DND-41 (cell line): ENCODE data around the gene TOMM34.

ENCODE experiments used
- ATAC-seq: fragments of 200-7000 bp; cut with Tn5 transposase; 3 replicates; pipeline ENCODE4 v1.9.1; 2021; ENCODE audit warnings: low read depth; ENCODE audit not compliant: insufficient read depth
- DNase-seq: peaks from one replicate; pipeline ENCODE4 v3.0.0-alpha.2; 2020
- H2AFZ ChIP-seq: 2 replicates; pipeline ENCODE4 v1.6.0; 2012; ENCODE audit warnings: low read depth, low read length
- H3K27ac ChIP-seq: 2 replicates; pipeline ENCODE4 v1.5.1; 2012; ENCODE audit warnings: low read length, inconsistent platforms
- H3K27me3 ChIP-seq: fragments of 200-600 bp; sonication (generic); 2 replicates; pipeline ENCODE4 v1.6.0; 2012; ENCODE audit warnings: low read length, mild to moderate bottlenecking, inconsistent platforms; ENCODE audit not compliant: insufficient read depth, poor library complexity
- H3K36me3 ChIP-seq: 2 replicates; pipeline ENCODE4 v1.5.1; 2012; ENCODE audit warnings: low read length, inconsistent platforms; ENCODE audit not compliant: insufficient read depth
- H3K4me1 ChIP-seq: 2 replicates; pipeline ENCODE4 v1.5.1; 2012; ENCODE audit warnings: mild to moderate bottlenecking, low read length; ENCODE audit not compliant: insufficient read depth
- H3K4me2 ChIP-seq: 2 replicates; pipeline ENCODE4 v1.6.0; 2012; ENCODE audit warnings: mild to moderate bottlenecking, moderate library complexity, low read length, inconsistent platforms; ENCODE audit not compliant: insufficient read depth
- H3K4me3 ChIP-seq, 2 experiments: fragments of 200-600 bp in 1 of 2; shearing (Covaris generic) in 1 of 2; 2 replicates each; pipeline ENCODE4 v1.5.1; 2012 to 2016; ENCODE audit warnings: inconsistent platforms in 2 of 2, low read length in 2 of 2, mild to moderate bottlenecking in 2 of 2, low read depth in 1 of 2, moderate library complexity in 1 of 2
- H3K79me2 ChIP-seq: 2 replicates; pipeline ENCODE4 v1.6.0; 2012; ENCODE audit warnings: low read length, inconsistent platforms; ENCODE audit not compliant: insufficient read depth
- H3K9ac ChIP-seq: 2 replicates; pipeline ENCODE4 v1.6.0; 2012; ENCODE audit warnings: low read depth, mild to moderate bottlenecking, inconsistent platforms, low read length, moderate library complexity
- H3K9me3 ChIP-seq: 2 replicates; pipeline ENCODE4 v1.5.1; 2012; ENCODE audit warnings: low read length, moderate library complexity, mild to moderate bottlenecking, inconsistent platforms; ENCODE audit not compliant: insufficient read depth, severe bottlenecking
- H4K20me1 ChIP-seq: 2 replicates; pipeline ENCODE4 v1.6.0; 2012; ENCODE audit warnings: low read length; ENCODE audit not compliant: insufficient read depth
- CTCF ChIP-seq: IDR thresholded peaks from 2 replicates; pipeline ENCODE4 v1.5.1; 2012; ENCODE audit warnings: borderline replicate concordance, low read length, moderate library complexity, mild to moderate bottlenecking; ENCODE audit not compliant: poor library complexity, severe bottlenecking; ENCODE audit errors: extremely low read depth
- EZH2 ChIP-seq: IDR thresholded peaks from 3 replicates; pipeline ENCODE4 v1.6.1; 2012; ENCODE audit warnings: borderline replicate concordance, low read depth, mild to moderate bottlenecking, moderate library complexity, low read length, inconsistent platforms; ENCODE audit not compliant: severe bottlenecking

The TOMM34 gene

GRCh38 chr20:44900231-44900854 is 59.9 kb downstream of the TOMM34 start:
- DNase-seq (no peak), ATAC-seq (no peak)
- Histone ChIP-seq H3K9ac (no peak overlapping the region), H2AFZ (no peak overlapping the region), H3K79me2 (peaks cover 78% of the 10 kb centered on the region), H3K27me3 (no peaks in the 10 kb centered on the region), H3K27ac (peak overlapping the region; percentile 3; the same call in 1 of the 2 replicates), H3K9me3 (no peaks in the 10 kb centered on the region), H4K20me1 (peaks cover 88% of the 10 kb centered on the region), H3K4me2 (no peak overlapping the region), H3K36me3 (peaks cover 69% of the 10 kb centered on the region), H3K4me3 (no peak overlapping the region), H3K4me1 (no peaks in the 10 kb centered on the region)
- TF ChIP-seq EZH2: no peak
- TF ChIP-seq CTCF: no peak

GRCh38 chr20:44897133-44897532 is 63.1 kb downstream of the TOMM34 start:
- H4K20me1 ChIP-seq: peaks cover 93% of the 10 kb centered on the region
- no peak overlapping the region for H3K27ac ChIP-seq
- no peaks in the 10 kb centered on the region for H3K9me3 ChIP-seq
- H3K4me3 ChIP-seq: no peak overlapping the region
- no peaks in the 10 kb centered on the region for H3K4me1 ChIP-seq
- peaks cover 100% of the 10 kb centered on the region for H3K79me2 ChIP-seq
- no peak overlapping the region for H2AFZ ChIP-seq
- ATAC-seq (no peak), DNase-seq (no peak)
- no peak overlapping the region for H3K4me2 ChIP-seq
- H3K36me3 ChIP-seq: peaks cover 50% of the 10 kb centered on the region
- H3K9ac ChIP-seq: no peak overlapping the region
- no peaks in the 10 kb centered on the region for H3K27me3 ChIP-seq
- no peak for TF ChIP-seq CTCF
- no peak for TF ChIP-seq EZH2

- peaks cover 50% of the 10 kb centered on the region for H3K36me3 ChIP-seq
- no peaks in the 10 kb centered on the region for H3K27me3 ChIP-seq
- DNase-seq (no peak), ATAC-seq (no peak)
- H3K4me2 ChIP-seq: no peak overlapping the region; the same call in 1 of the 2 replicates
- no peak overlapping the region for H3K9ac ChIP-seq
- no peak overlapping the region for H3K4me3 ChIP-seq
- TF ChIP-seq EZH2: no peak
- no peak for TF ChIP-seq CTCF
- H3K27ac ChIP-seq: no peak overlapping the region
- peaks cover 100% of the 10 kb centered on the region for H3K79me2 ChIP-seq
- no peak overlapping the region for H2AFZ ChIP-seq
- no peaks in the 10 kb centered on the region for H3K4me1 ChIP-seq
- peaks cover 93% of the 10 kb centered on the region for H4K20me1 ChIP-seq
- no peaks in the 10 kb centered on the region for H3K9me3 ChIP-seq
Observed at GRCh38 chr20:44896583-44896982, 63.6 kb downstream of the TOMM34 start.
